ENCODE data around the gene BRSK2.

DNA sequence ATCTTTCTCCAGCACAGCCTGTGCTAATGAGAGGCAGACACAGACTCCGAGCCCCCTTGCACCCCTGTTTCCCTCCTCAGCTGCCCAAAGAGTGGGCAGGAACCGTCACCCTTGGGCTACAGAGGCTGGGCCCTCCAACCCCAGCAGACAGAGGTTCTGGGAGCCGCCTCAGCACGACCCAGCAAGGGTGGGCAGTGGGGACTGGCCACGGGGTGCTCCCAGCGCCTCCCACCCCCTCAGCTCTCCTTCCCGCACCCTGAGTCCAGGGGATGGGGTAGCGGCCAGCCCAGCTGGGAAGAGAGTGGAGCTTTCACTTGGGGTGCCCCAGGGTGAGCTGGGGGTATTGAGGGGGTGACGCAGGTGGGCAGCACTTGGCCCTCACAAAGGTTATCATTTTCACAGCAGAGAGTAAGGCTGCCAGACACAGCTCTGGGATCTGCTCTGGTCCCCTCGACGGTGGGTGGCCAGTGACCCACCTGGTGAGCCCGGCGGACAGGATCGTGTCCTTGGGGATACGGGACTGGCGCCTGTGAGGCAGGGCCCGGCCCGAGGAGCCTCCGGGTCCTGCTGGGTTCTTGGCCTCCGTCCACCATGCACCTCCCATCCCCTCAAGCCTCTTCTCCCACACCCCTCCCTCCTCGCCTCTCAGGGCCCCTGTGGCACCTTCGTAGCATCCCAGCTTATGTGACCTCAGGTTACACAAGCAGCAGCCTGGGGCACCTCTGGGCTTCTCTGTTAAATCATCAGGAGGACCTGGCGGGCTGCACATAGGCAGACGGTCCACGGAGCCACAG lies 14.4 kb upstream of the BRSK2 start:
- TF ChIP-seq, protein P1, sequence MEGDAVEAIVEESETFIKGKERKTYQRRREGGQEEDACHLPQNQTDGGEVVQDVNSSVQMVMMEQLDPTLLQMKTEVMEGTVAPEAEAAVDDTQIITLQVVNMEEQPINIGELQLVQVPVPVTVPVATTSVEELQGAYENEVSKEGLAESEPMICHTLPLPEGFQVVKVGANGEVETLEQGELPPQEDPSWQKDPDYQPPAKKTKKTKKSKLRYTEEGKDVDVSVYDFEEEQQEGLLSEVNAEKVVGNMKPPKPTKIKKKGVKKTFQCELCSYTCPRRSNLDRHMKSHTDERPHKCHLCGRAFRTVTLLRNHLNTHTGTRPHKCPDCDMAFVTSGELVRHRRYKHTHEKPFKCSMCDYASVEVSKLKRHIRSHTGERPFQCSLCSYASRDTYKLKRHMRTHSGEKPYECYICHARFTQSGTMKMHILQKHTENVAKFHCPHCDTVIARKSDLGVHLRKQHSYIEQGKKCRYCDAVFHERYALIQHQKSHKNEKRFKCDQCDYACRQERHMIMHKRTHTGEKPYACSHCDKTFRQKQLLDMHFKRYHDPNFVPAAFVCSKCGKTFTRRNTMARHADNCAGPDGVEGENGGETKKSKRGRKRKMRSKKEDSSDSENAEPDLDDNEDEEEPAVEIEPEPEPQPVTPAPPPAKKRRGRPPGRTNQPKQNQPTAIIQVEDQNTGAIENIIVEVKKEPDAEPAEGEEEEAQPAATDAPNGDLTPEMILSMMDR (IDR thresholded peaks at IDR 0.05): no peak
- TF ChIP-seq POLR2A (IDR thresholded peaks at IDR 0.05): no peak
- TF ChIP-seq POLR2AphosphoS5 (IDR thresholded peaks at IDR 0.05): no peak
- no peak for TF ChIP-seq EP300 (IDR thresholded peaks at IDR 0.05)
